Neural cell (in vitro differentiated cells): ENCODE measurements around the gene NFYB. TPM values are rescaled to one million over a fixed set of nuclear protein-coding genes. Genes with fewer than 3 reads are reported as not detected.

Experiments used
- H2AFZ ChIP-seq: fragments of 200-600, 300-800 bp; sonication (generic), shearing (Covaris generic); 2 replicates; pipeline ENCODE4 v1.6.0; 2014; ENCODE audit warnings: low read depth, mild to moderate bottlenecking, antibody characterized with exemption, low read length, moderate library complexity
- H3F3A ChIP-seq: fragments of 200-600 bp; shearing (Covaris generic); 2 replicates; pipeline ENCODE4 v1.6.1; 2016; ENCODE audit warnings: mild to moderate bottlenecking, moderate library complexity, mixed read lengths, antibody characterized with exemption, low read length; ENCODE audit not compliant: insufficient read depth, poor library complexity, severe bottlenecking
- H3K27ac ChIP-seq: fragments of 200-600, 300-800 bp; sonication (generic), shearing (Covaris generic); 2 replicates; pipeline ENCODE4 v1.5.1; 2014; ENCODE audit warnings: mild to moderate bottlenecking, low read length, moderate library complexity
- H3K27me3 ChIP-seq: fragments of 300-800, 200-600 bp; sonication (generic), shearing (Covaris generic); 2 replicates; pipeline ENCODE4 v1.6.0; 2014; ENCODE audit warnings: mild to moderate bottlenecking, low read depth, low read length, moderate library complexity; ENCODE audit not compliant: insufficient read depth
- H3K36me3 ChIP-seq: fragments of 300-800, 200-600 bp; sonication (generic), shearing (Covaris generic); 2 replicates; pipeline ENCODE4 v1.5.1; 2014; ENCODE audit warnings: mild to moderate bottlenecking, antibody characterized with exemption, low read length, moderate library complexity; ENCODE audit not compliant: insufficient read depth
- H3K4me2 ChIP-seq: fragments of 300-800, 200-600 bp; sonication (generic), shearing (Covaris generic); 2 replicates; pipeline ENCODE4 v1.6.0; 2014; ENCODE audit warnings: mild to moderate bottlenecking, low read length
- H3K4me3 ChIP-seq: fragments of 300-800, 200-600 bp; sonication (generic), shearing (Covaris generic); 2 replicates; pipeline ENCODE4 v1.5.1; 2014; ENCODE audit warnings: mild to moderate bottlenecking, low read length, moderate library complexity
- H3K79me2 ChIP-seq: fragments of 200-600 bp; shearing (Covaris generic); replicated peaks from 2 replicates; pipeline ENCODE4 v1.6.0; 2014; ENCODE audit warnings: mild to moderate bottlenecking, low read length, moderate library complexity; ENCODE audit not compliant: insufficient read depth
- H3K9ac ChIP-seq: fragments of 300-800, 200-600 bp; sonication (generic), shearing (Covaris generic); 2 replicates; pipeline ENCODE4 v1.6.1; 2016; ENCODE audit warnings: mild to moderate bottlenecking, low read length, mixed read lengths
- H3K9me2 ChIP-seq: fragments of 200-600 bp; shearing (Covaris generic); 2 replicates; pipeline ENCODE4 v1.6.1; 2016; ENCODE audit warnings: mild to moderate bottlenecking, low read length, mixed read lengths; ENCODE audit not compliant: insufficient read depth
- H3K9me3 ChIP-seq: fragments of 200-600, 300-800 bp; sonication (generic), shearing (Covaris generic); 2 replicates; pipeline ENCODE4 v1.6.1; 2016; ENCODE audit warnings: mild to moderate bottlenecking, mixed run types, low read length, moderate library complexity, mixed read lengths
- H4K20me1 ChIP-seq: fragments of 200-600 bp; shearing (Covaris generic); 2 replicates; pipeline ENCODE4 v1.6.1; 2016; ENCODE audit warnings: mild to moderate bottlenecking, mixed run types; ENCODE audit not compliant: insufficient read depth
- CTCF ChIP-seq: fragments of 450-650 bp; IDR thresholded peaks from 2 replicates; pipeline ENCODE4 v1.5.1; 2014; ENCODE audit warnings: antibody characterized with exemption, mild to moderate bottlenecking, moderate library complexity; ENCODE audit not compliant: poor library complexity, severe bottlenecking
- EP300 ChIP-seq: fragments of 450-650 bp; conservative IDR thresholded peaks from 2 replicates; pipeline ENCODE4 v1.6.1; 2014; ENCODE audit warnings: antibody characterized with exemption, mild to moderate bottlenecking, moderate library complexity; ENCODE audit not compliant: poor library complexity, severe bottlenecking
- EZH2 ChIP-seq: fragments of 200-600, 300-800 bp; shearing (Covaris generic), sonication (generic); IDR thresholded peaks from 2 replicates; pipeline ENCODE4 v1.6.1; 2014; ENCODE audit warnings: antibody characterized with exemption, low read length, borderline replicate concordance, mild to moderate bottlenecking; ENCODE audit not compliant: insufficient read depth, poor library complexity, severe bottlenecking
- MXI1 ChIP-seq: fragments of 450-650 bp; conservative IDR thresholded peaks from 2 replicates; pipeline ENCODE4 v1.6.1; 2014; ENCODE audit warnings: antibody characterized with exemption, mild to moderate bottlenecking; ENCODE audit not compliant: poor library complexity, severe bottlenecking
- POLR2AphosphoS5 ChIP-seq: IDR thresholded peaks from 2 replicates; pipeline ENCODE4 v1.6.1; 2012
- RAD21 ChIP-seq: fragments of 450-650 bp; conservative IDR thresholded peaks from 2 replicates; pipeline ENCODE4 v1.6.1; 2014; ENCODE audit warnings: antibody characterized with exemption, mild to moderate bottlenecking, moderate library complexity
- SMC3 ChIP-seq: fragments of 450-650 bp; conservative IDR thresholded peaks from 2 replicates; pipeline ENCODE4 v1.6.1; 2014; ENCODE audit warnings: antibody characterized with exemption, mild to moderate bottlenecking, moderate library complexity; ENCODE audit not compliant: poor library complexity
- TAF1 ChIP-seq: IDR thresholded peaks from 2 replicates; pipeline ENCODE4 v1.6.1; 2012; ENCODE audit warnings: low read depth
- polyA plus RNA-seq: library from polyadenylated mRNA; depleted of rRNA; stranded (reverse); fragments of >200 nt; gene quantifications from 2 replicates; pipeline ENCODE4 v1.2.3, GENCODE V29; 2014
- TF ChIP-seq, protein P1 (sequence below): IDR thresholded peaks from 2 replicates; pipeline ENCODE4 v1.6.1; 2012; ENCODE audit warnings: borderline replicate concordance

NFYB gene
- polyA plus RNA-seq, 1 donor from 2014 or later, result 60.8 TPM

- no peaks in the 10 kb centered on the region for H3K36me3 ChIP-seq
- H2AFZ ChIP-seq, result no peak overlapping the region
- H3K9ac ChIP-seq, result no peak overlapping the region
- H3K27me3 ChIP-seq, result no peaks in the 10 kb centered on the region
- no peaks in the 10 kb centered on the region for H3K9me3 ChIP-seq
- H3K4me2 ChIP-seq, result no peak overlapping the region
- H3K4me3 ChIP-seq, result no peak overlapping the region
- no peaks in the 10 kb centered on the region for H3K9me2 ChIP-seq
- no peaks in the 10 kb centered on the region for H3F3A ChIP-seq
- no peak overlapping the region for H3K27ac ChIP-seq
- H4K20me1 ChIP-seq, result no peaks in the 10 kb centered on the region
- H3K79me2 ChIP-seq, result no peaks in the 10 kb centered on the region
- TF ChIP-seq MXI1 (no peak), SMC3 (no peak), EZH2 (no peak), RAD21 (no peak)
- TF ChIP-seq, protein P1, sequence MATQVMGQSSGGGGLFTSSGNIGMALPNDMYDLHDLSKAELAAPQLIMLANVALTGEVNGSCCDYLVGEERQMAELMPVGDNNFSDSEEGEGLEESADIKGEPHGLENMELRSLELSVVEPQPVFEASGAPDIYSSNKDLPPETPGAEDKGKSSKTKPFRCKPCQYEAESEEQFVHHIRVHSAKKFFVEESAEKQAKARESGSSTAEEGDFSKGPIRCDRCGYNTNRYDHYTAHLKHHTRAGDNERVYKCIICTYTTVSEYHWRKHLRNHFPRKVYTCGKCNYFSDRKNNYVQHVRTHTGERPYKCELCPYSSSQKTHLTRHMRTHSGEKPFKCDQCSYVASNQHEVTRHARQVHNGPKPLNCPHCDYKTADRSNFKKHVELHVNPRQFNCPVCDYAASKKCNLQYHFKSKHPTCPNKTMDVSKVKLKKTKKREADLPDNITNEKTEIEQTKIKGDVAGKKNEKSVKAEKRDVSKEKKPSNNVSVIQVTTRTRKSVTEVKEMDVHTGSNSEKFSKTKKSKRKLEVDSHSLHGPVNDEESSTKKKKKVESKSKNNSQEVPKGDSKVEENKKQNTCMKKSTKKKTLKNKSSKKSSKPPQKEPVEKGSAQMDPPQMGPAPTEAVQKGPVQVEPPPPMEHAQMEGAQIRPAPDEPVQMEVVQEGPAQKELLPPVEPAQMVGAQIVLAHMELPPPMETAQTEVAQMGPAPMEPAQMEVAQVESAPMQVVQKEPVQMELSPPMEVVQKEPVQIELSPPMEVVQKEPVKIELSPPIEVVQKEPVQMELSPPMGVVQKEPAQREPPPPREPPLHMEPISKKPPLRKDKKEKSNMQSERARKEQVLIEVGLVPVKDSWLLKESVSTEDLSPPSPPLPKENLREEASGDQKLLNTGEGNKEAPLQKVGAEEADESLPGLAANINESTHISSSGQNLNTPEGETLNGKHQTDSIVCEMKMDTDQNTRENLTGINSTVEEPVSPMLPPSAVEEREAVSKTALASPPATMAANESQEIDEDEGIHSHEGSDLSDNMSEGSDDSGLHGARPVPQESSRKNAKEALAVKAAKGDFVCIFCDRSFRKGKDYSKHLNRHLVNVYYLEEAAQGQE, result no peak
Measured at GRCh38 chr12:104143918-104144317, 5.9 kb upstream of the NFYB start.

DNA sequence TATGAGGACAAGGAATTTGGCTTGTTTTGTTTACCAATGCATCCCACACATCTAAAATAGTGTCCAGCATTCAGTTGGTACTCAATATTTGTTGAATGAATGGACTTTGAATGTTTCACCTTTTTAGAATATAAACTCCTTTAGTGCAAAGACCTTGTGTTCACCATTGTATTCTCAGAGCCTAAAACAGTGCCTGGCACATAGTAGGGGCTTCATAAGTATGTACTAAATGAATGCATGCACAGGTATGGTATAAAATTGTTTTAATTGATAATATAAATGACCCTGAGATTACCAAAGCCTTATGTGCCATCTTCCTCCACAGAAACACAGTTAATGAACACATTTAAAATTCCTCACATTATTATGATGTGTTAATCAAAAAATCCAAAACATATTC, 5.0 kb upstream of the NFYB start:
- Histone ChIP-seq H3K27ac (no peak overlapping the region), H3F3A (no peaks in the 10 kb centered on the region), H3K27me3 (no peaks in the 10 kb centered on the region), H3K4me3 (no peak overlapping the region), H2AFZ (no peak overlapping the region), H3K79me2 (no peaks in the 10 kb centered on the region), H3K36me3 (no peaks in the 10 kb centered on the region), H4K20me1 (no peaks in the 10 kb centered on the region), H3K9ac (no peak overlapping the region), H3K9me2 (no peaks in the 10 kb centered on the region), H3K4me2 (no peak overlapping the region), H3K9me3 (no peaks in the 10 kb centered on the region)
- TF ChIP-seq EP300, result no peak
- TF ChIP-seq RAD21, result no peak
- no peak for TF ChIP-seq SMC3
- TF ChIP-seq, protein P1, result no peak
- no peak for TF ChIP-seq MXI1
- TF ChIP-seq CTCF, result no peak
- TF ChIP-seq TAF1, result no peak
- TF ChIP-seq EZH2, result no peak
- no peak for TF ChIP-seq POLR2AphosphoS5
